Stomach (tissue), 4 donors: Measurements from ENCODE around the gene SUCLG2.

Experiments used
- EP300 ChIP-seq: sonication (generic); formaldehyde crosslinking; IDR thresholded peaks from one replicate; pipeline ENCODE4 v1.6.1; 2017; ENCODE audit warnings: antibody characterized with exemption
- POLR2AphosphoS5 ChIP-seq, 3 donors: sonication (generic); formaldehyde crosslinking; IDR thresholded peaks; one replicate each; pipeline ENCODE4 v1.6.1; 2016; ENCODE audit warnings: antibody characterized with exemption in 3 of 3
- TF ChIP-seq, protein P1 (sequence below), 7 experiments: fragments of 450-650 bp in 4 of 7; fragments of 200-600 bp in 3 of 7; sonication (generic) in 3 of 7; IDR thresholded peaks; one replicate each; pipeline ENCODE4 v1.5.1; 2016 to 2019; ENCODE audit warnings: antibody characterized with exemption in 7 of 7, control low read depth in 2 of 7, mild to moderate bottlenecking in 1 of 7

- TF ChIP-seq, protein P1, sequence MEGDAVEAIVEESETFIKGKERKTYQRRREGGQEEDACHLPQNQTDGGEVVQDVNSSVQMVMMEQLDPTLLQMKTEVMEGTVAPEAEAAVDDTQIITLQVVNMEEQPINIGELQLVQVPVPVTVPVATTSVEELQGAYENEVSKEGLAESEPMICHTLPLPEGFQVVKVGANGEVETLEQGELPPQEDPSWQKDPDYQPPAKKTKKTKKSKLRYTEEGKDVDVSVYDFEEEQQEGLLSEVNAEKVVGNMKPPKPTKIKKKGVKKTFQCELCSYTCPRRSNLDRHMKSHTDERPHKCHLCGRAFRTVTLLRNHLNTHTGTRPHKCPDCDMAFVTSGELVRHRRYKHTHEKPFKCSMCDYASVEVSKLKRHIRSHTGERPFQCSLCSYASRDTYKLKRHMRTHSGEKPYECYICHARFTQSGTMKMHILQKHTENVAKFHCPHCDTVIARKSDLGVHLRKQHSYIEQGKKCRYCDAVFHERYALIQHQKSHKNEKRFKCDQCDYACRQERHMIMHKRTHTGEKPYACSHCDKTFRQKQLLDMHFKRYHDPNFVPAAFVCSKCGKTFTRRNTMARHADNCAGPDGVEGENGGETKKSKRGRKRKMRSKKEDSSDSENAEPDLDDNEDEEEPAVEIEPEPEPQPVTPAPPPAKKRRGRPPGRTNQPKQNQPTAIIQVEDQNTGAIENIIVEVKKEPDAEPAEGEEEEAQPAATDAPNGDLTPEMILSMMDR (IDR thresholded peaks at IDR 0.05): no peak
- TF ChIP-seq EP300: peak; percentile 32
- peak in 2 of 3 donors; percentile 60 to 83 for TF ChIP-seq POLR2AphosphoS5 (IDR thresholded peaks at IDR 0.05)
Observed at GRCh38 chr3:67647390-67647878, 7.0 kb downstream of the SUCLG2 start.
